IMR-90 (cell line): ENCODE measurements around the gene YIPF6. TPM values are rescaled to one million over a fixed set of nuclear protein-coding genes. Genes with fewer than 3 reads are reported as not detected.

Experiments used
- ATAC-seq: fragments of 200-7000 bp; cut with Tn5 transposase; 2 replicates; pipeline ENCODE4 v1.9.1; 2020; ENCODE audit warnings: low read depth, mild to moderate bottlenecking, moderate library complexity
- Bru-seq: library from RNA; stranded (reverse); fragments of 400-500 nt; gene quantifications from one replicate; lab custom pipeline; 2021; lab: Mats Ljungman, UMichigan
- BruChase-seq, 2 experiments: library from RNA; stranded (reverse); fragments of 400-500 nt; gene quantifications; one replicate each; lab custom pipeline; 2021; lab: Mats Ljungman, UMichigan
- BruUV-seq: library from RNA; stranded (reverse); fragments of 400-500 nt; replicated peaks from 2 replicates; lab custom pipeline; 2021; lab: Mats Ljungman, UMichigan
- CTCF ChIA-PET: fragments of 300-600 bp; formaldehyde crosslinking; extraction: SDS; loops from one replicate; lab custom pipeline; 2021; ENCODE audit warnings: antibody characterized with exemption; lab: Yijun Ruan, JAX
- POLR2A ChIA-PET: fragments of 300-600 bp; sonication (Branson Sonifier 250); formaldehyde crosslinking; loops from one replicate; lab custom pipeline; 2022; ENCODE audit warnings: antibody characterized with exemption; ENCODE audit not compliant: unreplicated experiment; lab: Charles Lee
- DNase-seq: peaks from one replicate; pipeline ENCODE4 v3.0.0; 2013
- H2AFZ ChIP-seq: replicated peaks from 2 replicates; pipeline ENCODE3; 2013; ENCODE audit warnings: low read length, mild to moderate bottlenecking; ENCODE audit not compliant: poor library complexity
- H2AK5ac ChIP-seq: 2 replicates; pipeline ENCODE4 v1.6.1; 2013; ENCODE audit warnings: low read depth, low read length, inconsistent platforms
- H2AK9ac ChIP-seq: replicated peaks from 2 replicates; pipeline ENCODE3; 2013; ENCODE audit warnings: mild to moderate bottlenecking, low read depth, low read length, moderate library complexity; ENCODE audit not compliant: poor library complexity
- H2BK120ac ChIP-seq: 2 replicates; pipeline ENCODE4 v1.6.1; 2013; ENCODE audit warnings: low read depth, low read length, inconsistent platforms
- H2BK15ac ChIP-seq: 3 replicates; pipeline ENCODE4 v1.6.1; 2013; ENCODE audit warnings: low read depth, low read length, inconsistent platforms
- H2BK20ac ChIP-seq: 2 replicates; pipeline ENCODE4 v1.6.1; 2013; ENCODE audit warnings: low read depth, mild to moderate bottlenecking, inconsistent platforms, low read length, moderate library complexity
- H2BK5ac ChIP-seq: 2 replicates; pipeline ENCODE4 v1.6.1; 2013; ENCODE audit warnings: mild to moderate bottlenecking, low read depth, low read length, inconsistent platforms; ENCODE audit not compliant: poor library complexity, severe bottlenecking
- H3K14ac ChIP-seq: replicated peaks from 2 replicates; pipeline ENCODE4 v1.6.1; 2013; ENCODE audit warnings: low read depth, low read length, inconsistent platforms
- H3K18ac ChIP-seq: 2 replicates; pipeline ENCODE4 v1.6.1; 2013; ENCODE audit warnings: low read depth, low read length, control low read depth
- H3K23ac ChIP-seq: 2 replicates; pipeline ENCODE4 v1.6.1; 2013; ENCODE audit warnings: low read depth, low read length, inconsistent platforms
- H3K27ac ChIP-seq: 2 replicates; pipeline ENCODE4 v1.5.1; 2013; ENCODE audit warnings: mild to moderate bottlenecking, control low read depth, low read length; ENCODE audit not compliant: insufficient read depth
- H3K27me3 ChIP-seq: 2 replicates; pipeline ENCODE4 v1.6.1; 2013; ENCODE audit warnings: low read length; ENCODE audit not compliant: control insufficient read depth, insufficient read depth
- H3K36me3 ChIP-seq: 2 replicates; pipeline ENCODE4 v1.6.1; 2013; ENCODE audit warnings: low read length, mixed read lengths; ENCODE audit not compliant: control insufficient read depth, insufficient read depth
- H3K4ac ChIP-seq: 2 replicates; pipeline ENCODE4 v1.6.1; 2013; ENCODE audit warnings: low read depth, low read length, inconsistent platforms
- H3K4me1 ChIP-seq: 2 replicates; pipeline ENCODE4 v1.6.1; 2013; ENCODE audit warnings: low read length, mixed read lengths; ENCODE audit not compliant: control insufficient read depth, insufficient read depth
- H3K4me2 ChIP-seq: 2 replicates; pipeline ENCODE4 v1.6.1; 2013; ENCODE audit warnings: low read depth, mild to moderate bottlenecking, control low read depth, low read length, moderate library complexity
- H3K4me3 ChIP-seq: 2 replicates; pipeline ENCODE4 v1.5.1; 2013; ENCODE audit warnings: low read depth, mild to moderate bottlenecking, control low read depth, low read length, moderate library complexity; ENCODE audit not compliant: insufficient read depth
- H3K56ac ChIP-seq: 2 replicates; pipeline ENCODE4 v1.6.1; 2013; ENCODE audit warnings: low read length, inconsistent platforms; ENCODE audit not compliant: insufficient read depth; ENCODE audit errors: extremely low read depth
- H3K79me1 ChIP-seq, 2 experiments: 2 replicates each; pipeline ENCODE4 v1.6.1; 2013; ENCODE audit warnings: low read length in 2 of 2, inconsistent platforms in 1 of 2, low read depth in 1 of 2
- H3K9ac ChIP-seq: 2 replicates; pipeline ENCODE4 v1.6.1; 2013; ENCODE audit warnings: low read depth, low read length, control low read depth
- H3K9me1 ChIP-seq: 2 replicates; pipeline ENCODE4 v1.6.1; 2013; ENCODE audit warnings: low read length, inconsistent platforms; ENCODE audit not compliant: insufficient read depth
- H3K9me3 ChIP-seq: 2 replicates; pipeline ENCODE4 v1.6.1; 2013; ENCODE audit warnings: low read length; ENCODE audit not compliant: control insufficient read depth, insufficient read depth
- H4K20me1 ChIP-seq: 2 replicates; pipeline ENCODE4 v1.6.1; 2013; ENCODE audit warnings: low read length, inconsistent platforms; ENCODE audit not compliant: insufficient read depth
- H4K5ac ChIP-seq: 2 replicates; pipeline ENCODE4 v1.6.1; 2013; ENCODE audit warnings: mild to moderate bottlenecking, low read depth, low read length, control low read depth
- H4K8ac ChIP-seq, 2 experiments: 2 replicates each; pipeline ENCODE4 v1.6.1; 2013; ENCODE audit warnings: low read depth in 2 of 2, low read length in 2 of 2, control low read depth in 1 of 2, inconsistent platforms in 1 of 2
- H4K91ac ChIP-seq: 2 replicates; pipeline ENCODE4 v1.6.1; 2013; ENCODE audit warnings: low read depth, low read length, inconsistent platforms; ENCODE audit not compliant: insufficient read depth
- BHLHE40 ChIP-seq: fragments of 150-350 bp; IDR thresholded peaks from 2 replicates; pipeline ENCODE4 v1.6.1; 2016; ENCODE audit warnings: mild to moderate bottlenecking, low read depth, low read length
- CEBPB ChIP-seq: IDR thresholded peaks from 2 replicates; pipeline ENCODE4 v1.6.1; 2012; ENCODE audit warnings: low read depth, low read length, improper control_type of control experiment
- CHD1 ChIP-seq: IDR thresholded peaks from 2 replicates; pipeline ENCODE4 v1.6.1; 2012; ENCODE audit warnings: low read depth, low read length, improper control_type of control experiment
- CTCF ChIP-seq: conservative IDR thresholded peaks from 2 replicates; pipeline ENCODE4 v1.5.1; 2012; ENCODE audit warnings: mild to moderate bottlenecking, low read depth, low read length, improper control_type of control experiment
- FOS ChIP-seq: fragments of 150-350 bp; IDR thresholded peaks from 2 replicates; pipeline ENCODE4 v1.6.1; 2016; ENCODE audit warnings: low read depth, low read length
- MAZ ChIP-seq: IDR thresholded peaks from 2 replicates; pipeline ENCODE4 v1.6.1; 2012; ENCODE audit warnings: low read depth, mild to moderate bottlenecking, low read length, improper control_type of control experiment, moderate library complexity, borderline replicate concordance
- MXI1 ChIP-seq: IDR thresholded peaks from 2 replicates; pipeline ENCODE4 v1.6.1; 2012; ENCODE audit warnings: low read depth, mild to moderate bottlenecking, low read length, moderate library complexity, borderline replicate concordance
- NFE2L2 ChIP-seq: fragments of 150-350 bp; IDR thresholded peaks from 2 replicates; pipeline ENCODE4 v1.6.1; 2016; ENCODE audit warnings: low read depth, mild to moderate bottlenecking, low read length
- POLR2A ChIP-seq: IDR thresholded peaks from 2 replicates; pipeline ENCODE4 v1.6.1; 2012; ENCODE audit warnings: mild to moderate bottlenecking, low read depth, low read length
- RAD21 ChIP-seq: IDR thresholded peaks from 2 replicates; pipeline ENCODE4 v1.6.1; 2012; ENCODE audit warnings: low read length, improper control_type of control experiment
- RFX5 ChIP-seq: IDR thresholded peaks from 2 replicates; pipeline ENCODE4 v1.8.0; 2012; ENCODE audit warnings: low read depth, mild to moderate bottlenecking, low read length, moderate library complexity
- SMC3 ChIP-seq: fragments of 150-350 bp; IDR thresholded peaks from 2 replicates; pipeline ENCODE4 v1.6.1; 2016; ENCODE audit warnings: low read depth, mild to moderate bottlenecking, antibody characterized with exemption, low read length, moderate library complexity
- USF2 ChIP-seq: fragments of 150-350 bp; IDR thresholded peaks from 2 replicates; pipeline ENCODE4 v1.6.1; 2017; ENCODE audit warnings: mild to moderate bottlenecking, antibody characterized with exemption, low read length, low read depth
- WGBS, 2 experiments: methylation state at CpG; one replicate each; pipeline versions ENCODE4 v1.1.5 to v1.1.7; 2013; ENCODE audit warnings: missing lambda C conversion rate in 2 of 2; ENCODE audit not compliant: insufficient read length in 1 of 2; ENCODE audit errors: extremely low coverage in 2 of 2; 5-methylcytosine and 5-hydroxymethylcytosine counted together
- dilution Hi-C: fragments of 300-500 bp; cut with HindIII; formaldehyde crosslinking; loops from one replicate; pipeline ENCODE4 v1.14.3; 2018; ENCODE audit warnings: low sequenced_read_pairs; ENCODE audit not compliant: unreplicated experiment
- in situ Hi-C: fragments of 300-500 bp; cut with MboI; formaldehyde crosslinking; loops from 3 replicates; pipeline ENCODE4 v1.14.3; 2019; ENCODE audit warnings: low sequenced_read_pairs, inconsistent platforms, mixed read lengths
- intact Hi-C: fragments of 100-400 bp; cut with micrococcal nuclease; formaldehyde crosslinking; loops from 2 replicates; pipeline ENCODE4 v1.10.0; 2022
- long read RNA-seq: library from polyadenylated mRNA; unstranded; transcript quantifications from one replicate; pipeline ENCODE4 v2.0.0, GENCODE V29; 2021; ENCODE audit not compliant: unreplicated experiment
- polyA plus RNA-seq, 3 experiments: library from polyadenylated mRNA; depleted of rRNA; stranded (reverse); fragments of >200 nt; gene quantifications; 2 replicates each; pipeline ENCODE4 v1.2.3, GENCODE V29; 2012; ENCODE audit warnings: low replicate concordance in 1 of 3
- total RNA-seq: library from RNA; depleted of rRNA; stranded (reverse); fragments of >200 nt; gene quantifications from 2 replicates; pipeline ENCODE4 v1.2.3, GENCODE V29; 2012; rRNA removed

Gene YIPF6
- 22.4 and 30.8 TPM in 2 replicates for total RNA-seq
- polyA plus RNA-seq (2012; rRNA removed), result 9.7 TPM in 2 replicates
- polyA plus RNA-seq (2012; cell fraction: cytosol; rRNA removed), result 2.0 and 6.3 TPM in 2 replicates
- 1.3 and 7.5 TPM in 2 replicates for polyA plus RNA-seq (2012; cell fraction: nucleus; rRNA removed; ENCODE audit: low replicate concordance)
- Bru-seq, nascent RNA, result percentile 76 among the genes with signal in this experiment
- BruChase-seq, experiment 1, labeled RNA remaining after a 6-hour chase, result percentile 86 among the genes with signal in this experiment
- percentile 81 among the genes with signal in this experiment for BruChase-seq, experiment 2, labeled RNA remaining after a 2-hour chase
- long read RNA-seq, full-length matches to known transcripts, result 29 of 36 reads
- long read RNA-seq, partial matches to known transcripts, result 1 of 36 reads
- long read RNA-seq, other reads (novel, unspliced or antisense), result 6 of 36 reads

GRCh38 chrX:68498508-68499379, at the start of gene YIPF6:
TSS of gene YIPF6 (plus strand) at chrX:68499051. CDS start at chrX:68499067, 16 bp downstream.
- H3K79me1 ChIP-seq, result peaks cover 0 to 19% of the 10 kb centered on the region in 2 experiments; a peak in 2 of 4 replicates
- peaks cover 3% of the 10 kb centered on the region for H3K27me3 ChIP-seq
- H3K23ac ChIP-seq, result peak within 1 kb of the TSS; percentile 92; the same call in 1 of the 2 replicates
- peak within 1 kb of the TSS; percentile 91 for H3K4ac ChIP-seq
- TSS peak; percentile 96 for BruUV-seq
- peak within 1 kb of the TSS; percentile 84 for H4K91ac ChIP-seq
- H3K14ac ChIP-seq, result peak within 1 kb of the TSS; percentile 81
- intact Hi-C loops, result loop anchor here (1.0 kb wide), 1 partner anchor 301 kb away; no protein-coding TSS in a partner anchor
- DNase-seq (peak; percentile 72), ATAC-seq (peak; percentile 98)
- H2AK9ac ChIP-seq, result peak within 1 kb of the TSS; percentile 96
- H3K4me1 ChIP-seq, result no peaks in the 10 kb centered on the region; the same call in 1 of the 2 replicates
- no peak within 1 kb of the TSS for H2BK20ac ChIP-seq
- H2AFZ ChIP-seq, result peak within 1 kb of the TSS; percentile 95
- peak within 1 kb of the TSS; percentile 92 for H2AK5ac ChIP-seq
- 43% methylated on average over 16 of the region's 68 CpGs; no CpG with 5 or more reads in 1 of the 2 experiments for WGBS, 2 experiments
- H3K27ac ChIP-seq, result peak within 1 kb of the TSS; percentile 100
- H3K9ac ChIP-seq, result peak within 1 kb of the TSS; percentile 99
- peak within 1 kb of the TSS; percentile 97 for H4K5ac ChIP-seq
- peak within 1 kb of the TSS; percentile 98 to 100 for H4K8ac ChIP-seq
- ChIA-PET CTCF (no interaction called here), POLR2A (no interaction called here)
- peak within 1 kb of the TSS; percentile 86 for H3K56ac ChIP-seq
- peak within 1 kb of the TSS; percentile 93 for H3K4me2 ChIP-seq
- peak within 1 kb of the TSS; percentile 89 for H2BK5ac ChIP-seq
- no peaks in the 10 kb centered on the region for H3K9me3 ChIP-seq
- H3K9me1 ChIP-seq, result 0 out of 2 replicates have a peak, but pooled peaks cover 2% of the 10 kb centered on the region
- peaks cover 7% of the 10 kb centered on the region; the same call in 1 of the 2 replicates for H4K20me1 ChIP-seq
- H2BK120ac ChIP-seq, result peak within 1 kb of the TSS; percentile 60
- H3K4me3 ChIP-seq, result peak within 1 kb of the TSS; percentile 97
- peaks cover 4% of the 10 kb centered on the region for H3K36me3 ChIP-seq
- dilution Hi-C loops, result no loop called here
- peak within 1 kb of the TSS; percentile 96 for H3K18ac ChIP-seq
- in situ Hi-C loops, result loop anchor here (10.0 kb wide), 1 partner anchor 304 kb away; no protein-coding TSS in a partner anchor
- no peak within 1 kb of the TSS for H2BK15ac ChIP-seq
- TF ChIP-seq RFX5 (no peak), FOS (no peak), POLR2A (peak; percentile 96), BHLHE40 (peak; percentile 69), CHD1 (no peak; the same call in none of the 2 replicates), CEBPB (no peak), MAZ (peak; percentile 28; the same call in 1 of the 2 replicates), USF2 (0 out of 2 replicates have a peak, but pooled peaks have one; percentile 25), CTCF (no peak), RAD21 (no peak), MXI1 (no peak), NFE2L2 (no peak), SMC3 (no peak)
